ENCODE results near the gene QRICH1.

QRICH1 gene

DNA sequence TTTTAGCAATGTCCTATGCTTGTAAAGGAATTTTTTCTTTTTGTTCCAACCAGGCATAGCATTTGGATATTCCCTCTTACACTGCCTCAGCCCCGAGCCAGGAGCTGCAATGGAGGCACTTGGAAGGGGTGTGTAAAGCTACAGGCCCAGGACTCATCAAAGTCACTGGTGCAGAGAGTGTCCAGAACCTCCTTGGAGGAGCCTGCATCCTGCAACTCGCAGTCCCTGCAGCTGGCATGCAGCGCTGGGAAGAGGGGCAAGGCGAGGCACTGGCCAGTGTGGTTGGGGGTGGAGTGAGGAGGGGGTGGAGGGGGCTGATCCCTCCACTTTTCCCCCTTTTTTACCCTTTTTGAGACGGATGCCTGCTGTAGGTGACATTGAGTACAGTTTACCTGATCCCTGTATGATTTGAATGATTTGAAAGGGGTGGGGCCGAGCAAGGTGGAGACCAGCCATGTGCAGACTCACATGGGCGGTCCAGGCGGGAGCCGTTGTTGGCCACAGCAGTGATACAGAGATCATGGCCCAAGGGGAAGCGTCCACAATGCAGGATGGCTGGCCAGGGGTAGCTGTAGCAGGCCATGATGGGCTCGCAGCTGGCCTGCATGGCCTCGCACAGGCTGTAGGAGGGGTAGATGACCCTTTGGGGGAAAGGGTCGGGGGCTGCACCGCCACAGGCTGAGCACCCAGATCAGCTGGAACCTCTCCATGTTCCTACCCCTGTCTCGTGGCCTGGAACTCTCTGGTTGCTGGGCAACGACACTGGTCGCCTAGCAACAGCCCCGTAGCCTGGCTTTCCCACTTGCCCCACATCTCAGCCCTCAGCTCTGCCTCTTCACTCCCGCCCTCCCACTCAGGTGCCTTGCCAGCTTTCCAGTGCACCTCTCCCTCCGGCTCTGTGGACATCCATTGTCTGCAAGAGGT, 95.9 kb downstream of the QRICH1 start:
- no peak for DNase-seq (ENCODE audit: low read depth)

DNA sequence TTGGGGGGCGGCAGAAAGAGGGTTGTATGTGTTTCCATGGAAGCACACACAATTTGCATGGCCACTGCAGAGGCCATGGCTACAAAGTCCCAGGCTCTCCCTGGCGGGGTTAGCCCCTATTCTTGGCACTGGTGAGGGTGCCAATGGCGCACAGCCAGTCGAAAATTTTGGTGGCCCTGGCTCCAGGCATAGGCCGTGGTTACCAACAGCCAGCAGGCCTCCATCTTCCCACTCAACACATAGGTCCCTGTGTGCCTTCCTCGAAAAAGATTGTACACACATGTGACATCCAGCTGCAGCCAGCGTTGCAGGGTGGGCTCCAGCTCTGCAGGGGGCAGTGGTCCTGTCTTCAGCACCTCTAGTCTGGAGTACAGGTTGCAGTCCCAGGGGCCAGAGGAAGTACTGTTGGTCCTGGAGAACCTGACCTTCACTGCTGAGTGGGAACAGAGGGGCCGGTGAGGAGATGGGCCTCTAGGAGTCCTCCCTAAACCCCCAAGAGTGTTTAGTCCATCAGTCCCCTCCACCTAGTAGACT, 96.7 kb downstream of the QRICH1 start:
- DNase-seq (ENCODE audit: low read depth) = no peak

DNA sequence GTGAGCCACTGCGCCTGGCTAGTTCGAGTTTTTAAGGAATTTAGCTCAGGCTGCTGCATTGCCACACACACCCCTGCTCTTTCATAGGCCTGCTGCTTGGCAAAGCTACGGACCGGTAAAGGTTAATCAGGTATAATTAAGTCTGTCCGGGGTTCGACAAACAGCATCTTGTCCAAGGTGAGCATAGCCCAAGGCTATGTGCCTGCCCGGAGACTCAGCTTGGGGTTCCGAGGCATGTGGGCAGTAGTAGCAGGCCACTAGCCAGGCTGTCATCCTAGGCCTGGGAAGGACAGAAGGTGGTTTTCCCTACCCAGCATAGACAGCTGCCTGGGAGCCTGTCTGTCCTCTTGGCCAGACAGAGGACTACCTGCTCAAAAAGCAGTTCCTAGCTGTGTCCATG, 97.2 kb downstream of the QRICH1 start:
- no peak for DNase-seq (ENCODE audit: low read depth)

DNA sequence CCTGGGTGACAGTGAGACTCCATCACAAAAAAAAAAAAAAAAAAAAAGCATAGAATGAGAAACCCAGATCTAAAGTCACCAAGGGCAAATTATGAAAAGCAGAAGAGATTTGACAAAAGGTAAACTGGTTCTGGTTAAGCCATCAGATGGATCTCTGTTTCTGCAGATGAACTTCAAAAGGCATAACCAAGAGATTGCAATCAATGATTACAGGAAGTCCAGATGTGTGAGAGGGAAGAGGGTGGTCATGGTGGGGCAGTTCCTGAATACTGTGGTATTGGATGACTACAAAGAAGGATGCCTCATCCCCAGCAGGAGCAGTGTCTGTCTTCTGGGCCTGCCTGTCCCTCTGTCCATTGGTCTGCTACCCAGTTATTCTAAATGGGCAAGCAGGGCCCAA, 100.0 kb downstream of the QRICH1 start:
- DNase-seq (ENCODE audit: low read depth) = no peak

DNA sequence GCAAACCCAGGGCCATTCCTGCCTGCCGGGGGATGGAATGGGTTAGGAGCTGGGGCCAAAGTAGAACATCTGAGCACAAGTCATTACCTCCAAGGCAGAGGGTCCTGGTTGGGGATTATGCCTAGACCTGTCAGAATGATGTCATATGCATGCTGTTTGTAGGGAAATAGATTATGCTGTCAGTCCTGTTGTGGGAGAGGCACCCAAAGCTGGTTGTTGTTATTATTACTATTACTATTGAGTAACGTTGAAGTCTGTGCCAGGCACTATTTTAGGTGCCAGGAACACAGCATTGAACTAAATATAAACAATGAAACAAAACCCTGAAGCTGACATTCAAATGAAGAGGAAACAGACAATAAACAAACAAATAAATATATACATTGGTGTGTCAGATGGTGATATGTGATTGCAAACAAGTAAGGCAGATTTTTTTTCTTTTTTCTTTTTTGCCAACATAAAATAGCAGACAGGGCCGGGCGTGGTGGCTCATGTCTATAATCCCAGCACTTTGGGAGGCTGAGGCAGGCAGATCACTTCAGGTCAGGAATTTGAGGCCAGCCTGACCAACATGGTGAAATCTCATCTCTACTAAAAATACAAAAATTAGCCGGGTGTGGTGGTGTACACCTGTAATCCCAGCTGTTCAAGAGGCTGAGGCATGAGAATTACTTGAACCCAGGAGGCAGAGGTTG, 101.9 kb downstream of the QRICH1 start:
- no peak for DNase-seq (ENCODE audit: low read depth)

DNA sequence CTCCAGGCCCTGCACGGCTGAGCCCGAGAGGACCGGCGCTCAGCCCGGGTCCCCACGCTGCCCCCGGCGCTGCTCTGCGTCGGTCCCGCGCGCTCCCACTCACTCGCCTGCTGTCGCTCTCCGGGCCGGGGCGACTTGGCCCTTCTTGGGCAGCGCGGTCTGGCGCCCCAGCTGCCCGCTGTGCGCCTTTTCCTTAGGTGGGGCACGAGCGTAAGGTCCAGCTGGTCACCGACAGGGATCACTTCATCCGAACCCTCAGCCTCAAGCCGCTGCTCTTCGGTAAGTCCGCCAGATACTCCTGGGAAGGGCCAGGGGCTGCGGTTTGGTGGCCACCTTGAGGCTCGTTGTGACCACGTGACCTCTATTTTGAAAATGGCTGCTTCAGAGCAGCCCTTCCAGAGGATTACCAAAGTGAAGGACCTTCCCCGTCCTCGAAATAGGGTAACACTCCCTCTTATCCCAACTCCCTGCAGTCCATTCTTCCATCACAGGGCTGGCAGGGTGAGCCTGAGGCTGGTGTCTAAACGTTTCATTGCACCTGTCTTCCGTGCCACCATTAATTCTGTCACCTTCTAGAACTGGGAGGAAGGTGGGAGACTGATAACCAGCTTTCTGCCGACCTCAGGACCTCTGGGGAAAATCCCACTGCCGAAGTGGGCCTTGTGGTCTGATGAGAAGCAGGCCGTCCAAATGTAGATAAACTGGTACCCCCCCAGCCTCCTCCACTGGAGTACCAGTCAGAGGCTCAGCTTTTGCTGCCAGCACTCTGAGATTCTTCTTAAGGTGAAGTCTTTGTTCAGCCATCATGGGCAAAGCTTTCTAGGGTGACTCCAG, 103.0 kb downstream of the QRICH1 start:
- DNase-seq (ENCODE audit: low read depth) = peak; percentile 17

DNA sequence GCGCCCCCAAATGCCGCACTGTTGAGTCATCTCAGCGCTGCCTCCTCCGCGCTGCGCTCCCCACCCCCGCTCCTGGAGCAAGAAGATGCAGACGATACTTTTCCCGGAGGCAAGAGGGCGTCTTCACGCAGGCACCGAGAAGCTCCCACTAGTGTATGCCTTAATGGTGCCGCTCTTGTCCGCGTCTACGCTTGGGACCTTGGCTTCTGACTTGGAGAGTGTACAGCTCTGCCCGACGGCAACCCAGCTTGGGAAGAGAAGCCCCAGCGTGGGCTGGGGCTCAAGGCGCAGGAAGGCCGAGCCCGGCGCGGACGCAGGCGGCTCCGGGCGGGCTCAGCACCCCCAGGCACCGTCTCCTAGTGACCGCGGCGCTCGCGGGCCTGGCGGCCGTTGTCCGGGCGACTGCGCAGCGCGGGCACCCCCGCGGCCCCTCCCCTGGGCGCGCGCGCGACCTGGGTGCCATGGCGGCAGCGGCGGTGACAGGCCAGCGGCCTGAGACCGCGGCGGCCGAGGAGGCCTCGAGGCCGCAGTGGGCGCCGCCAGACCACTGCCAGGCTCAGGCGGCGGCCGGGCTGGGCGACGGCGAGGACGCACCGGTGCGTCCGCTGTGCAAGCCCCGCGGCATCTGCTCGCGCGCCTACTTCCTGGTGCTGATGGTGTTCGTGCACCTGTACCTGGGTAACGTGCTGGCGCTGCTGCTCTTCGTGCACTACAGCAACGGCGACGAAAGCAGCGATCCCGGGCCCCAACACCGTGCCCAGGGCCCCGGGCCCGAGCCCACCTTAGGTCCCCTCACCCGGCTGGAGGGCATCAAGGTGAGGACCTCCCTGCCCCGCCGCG, 103.9 kb downstream of the QRICH1 start, which contains the start of gene P4HTM:
P4HTM (plus strand) TSS at position 446 of the 840 bp plus-strand sequence; CDS start at position 462, 16 bp downstream.
- peak; percentile 70 for DNase-seq (ENCODE audit: low read depth)

DNA sequence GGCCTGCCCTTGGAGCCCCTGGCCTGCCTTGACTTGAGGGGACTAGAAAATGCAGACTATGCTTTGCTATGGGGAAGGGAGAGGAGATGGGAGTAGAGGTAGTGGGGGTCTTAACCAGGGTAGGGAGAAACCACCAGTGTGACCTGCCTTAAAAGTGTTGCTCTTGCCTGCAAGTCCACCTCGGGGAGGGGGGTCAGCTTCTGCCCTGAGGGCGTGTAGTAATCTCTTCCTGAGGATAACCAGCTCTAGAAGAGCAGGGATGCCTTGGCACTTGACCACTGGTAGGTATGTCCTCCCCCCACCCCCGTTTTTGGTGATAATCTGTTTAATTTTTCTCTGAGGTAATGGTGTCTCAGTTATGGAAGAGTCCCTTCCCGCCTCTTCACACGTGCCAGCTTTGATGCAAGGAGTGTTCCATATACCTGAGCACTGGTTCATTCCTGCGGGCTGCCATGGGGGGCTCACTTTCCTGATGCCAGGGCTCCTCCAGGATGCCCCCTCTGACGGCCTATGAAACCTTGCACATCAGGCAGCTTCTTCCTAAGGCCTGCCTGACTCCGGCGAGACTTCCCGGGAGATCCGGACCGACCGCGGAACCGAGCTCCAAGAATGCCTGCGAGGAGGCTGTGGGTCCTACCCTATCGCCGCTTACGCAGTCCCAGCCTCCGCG, 104.6 kb downstream of the QRICH1 start:
- DNase-seq (ENCODE audit: low read depth) = no peak

DNA sequence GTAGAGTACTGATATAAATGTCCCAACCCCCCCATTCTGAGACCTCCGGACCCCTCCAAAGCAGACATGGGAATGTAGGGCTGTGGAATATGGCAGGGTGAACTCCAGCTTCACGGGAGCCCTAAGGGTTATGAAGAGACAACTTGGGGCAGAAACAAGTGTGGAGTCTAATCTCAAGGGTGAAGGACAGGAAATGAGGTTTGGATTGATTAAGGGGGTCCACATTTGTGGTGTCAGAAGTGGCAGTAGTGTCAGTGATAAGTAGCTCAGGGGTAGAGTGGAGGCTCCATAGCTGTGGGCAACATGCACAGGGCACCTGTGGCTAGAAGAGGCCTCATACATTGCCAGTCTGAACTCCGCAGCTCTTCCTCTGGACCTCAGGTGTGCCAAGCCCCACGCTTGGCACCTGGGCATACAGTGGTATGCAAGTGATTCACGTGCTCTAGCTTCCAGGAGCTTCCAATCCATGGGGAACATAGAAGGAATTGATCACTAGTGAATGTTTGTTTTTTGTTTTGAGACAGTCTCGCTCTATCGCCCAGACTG, 108.0 kb downstream of the QRICH1 start:
- no peak for DNase-seq (ENCODE audit: low read depth)

DNA sequence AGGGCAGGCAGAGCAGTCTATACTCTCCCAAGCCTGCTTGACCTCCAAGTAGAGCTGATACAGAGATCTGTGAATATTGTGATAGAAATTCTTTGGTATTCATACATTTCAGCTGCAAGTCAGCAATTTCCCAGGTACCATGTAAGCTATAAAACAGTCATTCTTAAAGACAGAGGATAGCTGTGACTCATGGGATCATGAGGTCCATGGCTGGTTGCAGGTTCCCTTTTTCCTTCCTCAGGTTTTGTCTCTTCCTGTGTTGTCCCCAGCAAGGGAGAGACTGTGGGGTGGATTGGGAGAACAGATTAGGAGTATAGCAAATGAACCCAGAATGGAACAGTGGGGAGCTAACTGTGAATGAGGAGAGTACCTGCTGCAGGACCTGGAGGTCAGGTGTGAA, 109.2 kb downstream of the QRICH1 start:
- no peak for DNase-seq (ENCODE audit: low read depth)

DNA sequence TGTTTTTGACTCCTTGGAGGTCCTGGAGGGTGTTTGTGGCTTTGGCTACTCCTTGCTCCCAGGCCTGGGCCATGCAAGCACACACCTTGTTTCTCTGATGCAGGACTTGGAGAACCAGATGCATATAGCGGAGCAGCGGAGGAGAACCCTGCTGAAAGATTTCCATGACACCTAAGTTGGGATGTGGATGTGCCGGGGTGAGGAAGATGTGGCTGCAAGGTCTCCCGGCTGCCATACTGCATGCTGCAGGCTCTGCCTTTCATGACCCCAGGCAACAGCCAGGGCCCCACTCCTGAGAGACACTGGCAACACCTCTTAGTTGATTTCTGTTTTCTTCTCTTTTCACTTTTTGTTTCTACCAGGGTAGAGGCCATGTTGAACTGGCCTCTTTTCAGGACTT, 110.8 kb downstream of the QRICH1 start:
- no peak for DNase-seq (ENCODE audit: low read depth)

DNA sequence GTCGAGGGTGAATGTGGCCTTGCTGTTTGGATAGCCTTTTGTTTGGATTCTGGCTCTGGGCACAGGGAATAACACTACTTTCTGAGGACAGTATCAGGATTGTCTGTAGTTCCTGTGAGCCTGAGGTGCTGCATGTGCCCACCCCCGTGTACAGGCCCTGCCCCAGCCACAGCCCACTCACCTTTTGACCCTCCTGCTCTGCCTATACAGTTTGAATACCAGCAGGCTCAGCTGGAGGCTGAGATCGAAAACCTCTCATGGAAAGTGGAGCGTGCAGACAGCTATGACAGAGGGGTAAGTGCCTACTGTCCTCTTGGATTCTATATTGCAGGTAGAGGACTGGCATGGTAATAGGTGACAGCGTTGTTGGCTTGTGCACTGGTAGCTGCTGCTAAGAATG, 111.2 kb downstream of the QRICH1 start:
- no peak for DNase-seq (ENCODE audit: low read depth)

DNA sequence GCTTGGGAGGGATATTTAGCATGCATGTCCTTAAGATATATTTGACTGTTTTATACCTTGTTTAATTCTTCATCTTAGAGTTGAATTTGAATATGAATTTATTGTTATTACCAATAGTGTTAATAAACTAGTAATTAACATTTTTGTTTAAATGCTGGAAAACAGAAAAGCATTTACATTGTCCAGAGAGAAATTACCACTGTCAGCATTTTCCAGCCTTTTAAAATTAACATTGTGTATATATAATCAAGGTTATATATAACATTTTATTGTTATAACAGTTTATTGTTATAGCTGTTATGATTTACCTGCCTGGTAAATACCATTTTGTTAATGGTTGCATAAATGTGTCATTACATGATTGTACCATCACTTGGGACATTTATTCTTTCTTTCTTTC, 111.9 kb downstream of the QRICH1 start:
- no peak for DNase-seq (ENCODE audit: low read depth)

DNA sequence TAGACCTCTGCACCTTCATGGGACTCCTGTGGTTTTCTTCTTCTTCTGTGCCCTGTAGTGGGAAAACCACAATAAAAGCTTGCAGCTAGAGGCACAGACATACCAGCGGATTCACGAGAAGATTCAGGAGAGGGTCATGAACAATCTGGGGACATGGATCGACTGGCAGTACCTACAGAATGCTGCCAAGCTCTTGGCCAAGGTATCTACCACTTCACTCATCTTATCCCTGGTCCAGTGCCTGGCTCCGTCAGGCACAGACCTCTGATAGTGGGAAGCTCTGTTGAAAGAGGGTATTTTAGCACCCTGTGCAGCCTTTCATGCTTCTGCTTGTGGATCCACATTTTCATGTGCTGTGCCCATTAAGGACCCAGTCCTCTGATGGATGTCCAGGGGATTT, 113.6 kb downstream of the QRICH1 start:
- no peak for DNase-seq (ENCODE audit: low read depth)
